WTC11 (cell line): ENCODE measurements around the gene ERBB4.

Experiments
- CREB1 ChIP-seq: sonication (generic); formaldehyde crosslinking; IDR thresholded peaks from 2 replicates; pipeline ENCODE4 v1.8.0; 2023; ENCODE audit warnings: mild to moderate bottlenecking, missing genetic modification reagents
- CTCF ChIP-seq: fragments of 200-600 bp; IDR thresholded peaks from 2 replicates; pipeline ENCODE4 v1.8.0; 2022; ENCODE audit warnings: antibody characterized with exemption
- ESRRA ChIP-seq: sonication (generic); formaldehyde crosslinking; IDR thresholded peaks from 2 replicates; pipeline ENCODE4 v1.8.1; 2022; ENCODE audit warnings: mild to moderate bottlenecking, missing genetic modification reagents, borderline replicate concordance
- FOXP1 ChIP-seq: sonication (generic); formaldehyde crosslinking; IDR thresholded peaks from 2 replicates; pipeline ENCODE4 v1.8.0; 2022; ENCODE audit warnings: missing genetic modification reagents, mild to moderate bottlenecking, moderate library complexity, borderline replicate concordance
- GABPB1 ChIP-seq: sonication (generic); formaldehyde crosslinking; IDR thresholded peaks from 2 replicates; pipeline ENCODE4 v1.8.1; 2023; ENCODE audit warnings: mild to moderate bottlenecking, missing genetic modification reagents
- NFYB ChIP-seq: sonication (generic); formaldehyde crosslinking; conservative IDR thresholded peaks from 2 replicates; pipeline ENCODE4 v1.8.0; 2022; ENCODE audit warnings: low read depth, missing genetic modification reagents
- NR2C2 ChIP-seq: sonication (generic); formaldehyde crosslinking; IDR thresholded peaks from 2 replicates; pipeline ENCODE4 v1.8.0; 2022; ENCODE audit warnings: mild to moderate bottlenecking, missing genetic modification reagents
- RELA ChIP-seq: sonication (generic); formaldehyde crosslinking; IDR thresholded peaks from 2 replicates; pipeline ENCODE4 v1.8.1; 2022; ENCODE audit warnings: missing genetic modification reagents, mild to moderate bottlenecking, borderline replicate concordance
- TEAD1 ChIP-seq: sonication (generic); formaldehyde crosslinking; IDR thresholded peaks from 2 replicates; pipeline ENCODE4 v1.8.0; 2022; ENCODE audit warnings: mild to moderate bottlenecking, missing genetic modification reagents
- USF2 ChIP-seq: sonication (generic); formaldehyde crosslinking; IDR thresholded peaks from 2 replicates; pipeline ENCODE4 v1.8.1; 2023; ENCODE audit warnings: mild to moderate bottlenecking, missing genetic modification reagents, moderate library complexity
- ZBTB21 ChIP-seq: sonication (generic); formaldehyde crosslinking; IDR thresholded peaks from 2 replicates; pipeline ENCODE4 v1.8.1; 2023; ENCODE audit warnings: mild to moderate bottlenecking, missing genetic modification reagents, borderline replicate concordance
- ZNF121 ChIP-seq: sonication (generic); formaldehyde crosslinking; IDR thresholded peaks from 2 replicates; pipeline ENCODE4 v1.8.0; 2023; ENCODE audit warnings: missing genetic modification reagents
- ZNF317 ChIP-seq: sonication (generic); formaldehyde crosslinking; IDR thresholded peaks from 2 replicates; pipeline ENCODE4 v1.8.1; 2023; ENCODE audit warnings: low read depth, mild to moderate bottlenecking, moderate library complexity, missing genetic modification reagents, borderline replicate concordance

- TF ChIP-seq CTCF (no peak), RELA (CRISPR knock-in tag) (no peak), GABPB1 (CRISPR knock-in tag) (no peak), ESRRA (CRISPR knock-in tag) (no peak), NFYB (CRISPR knock-in tag) (no peak), ZNF121 (CRISPR knock-in tag) (no peak), FOXP1 (CRISPR knock-in tag) (no peak), ZNF317 (no peak), ZBTB21 (CRISPR knock-in tag) (no peak), CREB1 (CRISPR knock-in tag) (no peak), NR2C2 (CRISPR knock-in tag) (no peak), USF2 (CRISPR knock-in tag) (no peak), TEAD1 (CRISPR knock-in tag) (no peak)
Observed at GRCh38 chr2:211463397-211463796, 1075.2 kb downstream of the ERBB4 start.
